ENCODE measurements around the gene AP2A2.

AP2A2 gene

DNA sequence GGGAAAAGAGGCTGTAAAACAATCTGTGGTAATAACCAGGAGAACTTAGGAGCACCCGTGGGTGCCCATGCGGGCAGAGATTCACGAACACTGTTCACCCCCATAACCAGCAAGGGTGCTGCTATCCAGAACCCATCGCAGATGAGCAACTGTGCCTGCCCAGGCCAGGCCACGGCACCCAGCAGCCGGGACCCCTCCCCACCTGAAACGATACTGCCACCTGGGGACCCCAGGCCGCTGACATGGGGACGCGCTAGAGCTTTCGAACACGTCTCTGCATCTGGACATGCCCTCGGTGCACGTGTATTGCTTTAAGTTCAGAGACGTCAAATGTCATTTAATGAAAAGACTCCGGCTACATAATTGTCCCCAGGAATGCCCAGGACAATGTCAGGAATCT lies 134.7 kb downstream of the AP2A2 start:
- no peaks in the 10 kb centered on the region for H3K4me1 ChIP-seq (ENCODE audit: control insufficient read depth, insufficient read depth, low read length)
- no peak overlapping the region for H3K4me3 ChIP-seq (ENCODE audit: low read depth, low read length)
- no peak overlapping the region for H3K9ac ChIP-seq (ENCODE audit: low read depth, low read length)
- no peaks in the 10 kb centered on the region for H3K27me3 ChIP-seq (ENCODE audit: control insufficient read depth, insufficient read depth, low read length)
- H3K36me3 ChIP-seq (ENCODE audit: control insufficient read depth, insufficient read depth, low read length), result no peaks in the 10 kb centered on the region
- peaks cover 7% of the 10 kb centered on the region for H3K9me3 ChIP-seq (ENCODE audit: control insufficient read depth, insufficient read depth, low read length)

DNA sequence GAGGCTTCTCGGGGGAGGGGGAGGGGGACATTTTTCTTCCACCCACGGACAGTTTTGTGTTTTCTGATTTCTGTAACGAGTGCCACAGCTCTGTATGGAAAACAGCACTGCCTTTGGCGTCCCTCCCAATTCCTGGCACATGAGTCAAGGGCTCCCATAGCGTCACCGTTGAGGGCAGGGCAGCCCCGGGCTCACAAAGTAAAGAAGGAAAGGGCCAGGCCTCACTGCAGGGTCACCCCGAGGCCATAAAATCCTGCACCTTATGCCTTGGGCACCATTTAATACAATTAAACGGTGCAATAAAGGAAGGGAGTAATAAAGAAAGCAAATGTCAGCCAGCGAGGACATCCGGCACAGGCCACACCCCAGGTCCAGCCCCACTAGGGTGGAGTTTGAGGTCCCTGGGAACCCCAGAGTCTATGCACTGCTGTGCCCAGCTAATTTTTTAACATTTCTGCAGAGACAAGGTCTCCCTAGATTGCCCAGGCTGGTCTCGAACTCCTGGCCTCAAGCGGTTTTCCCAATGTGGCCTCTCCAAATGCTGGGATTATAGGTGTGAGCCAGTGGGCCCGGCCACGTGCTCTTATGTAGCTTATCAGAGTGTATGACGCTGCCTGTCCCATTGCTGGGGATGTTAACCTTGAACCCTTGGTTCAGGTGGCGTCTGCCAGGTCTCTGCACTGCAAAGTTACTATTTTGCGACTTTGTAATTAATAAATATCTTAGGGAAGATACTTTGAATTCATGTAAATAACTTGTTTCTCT lies 135.4 kb downstream of the AP2A2 start:
- peaks cover 7% of the 10 kb centered on the region for H3K9me3 ChIP-seq (ENCODE audit: control insufficient read depth, insufficient read depth, low read length)
- H3K9ac ChIP-seq (ENCODE audit: low read depth, low read length), result no peak overlapping the region
- H3K4me1 ChIP-seq (ENCODE audit: control insufficient read depth, insufficient read depth, low read length), result no peaks in the 10 kb centered on the region
- no peaks in the 10 kb centered on the region for H3K27me3 ChIP-seq (ENCODE audit: control insufficient read depth, insufficient read depth, low read length)
- H3K36me3 ChIP-seq (ENCODE audit: control insufficient read depth, insufficient read depth, low read length), result no peaks in the 10 kb centered on the region
- H3K4me3 ChIP-seq (ENCODE audit: low read depth, low read length), result no peak overlapping the region

Data from iPS-15b (cell line).